Right renal cortex interstitium (tissue), 3 donors: ENCODE results near the gene CRYGN. TPM values are rescaled to one million over a fixed set of nuclear protein-coding genes. Genes with fewer than 3 reads are reported as not detected.

Experiments
- DNase-seq, 3 donors: peaks; one replicate each; pipeline ENCODE4 v3.0.0-alpha.2; 2013; ENCODE audit warnings: low read depth in 3 of 3, low spot score in 2 of 3
- polyA plus RNA-seq, 3 donors: library from polyadenylated mRNA; unstranded; fragments of 120-200 nt; gene quantifications; one replicate each; pipeline ENCODE4 v1.2.1, GENCODE V29; 2013; ENCODE audit not compliant: insufficient read length in 3 of 3

The CRYGN gene
- 1 to 10 TPM; 1.7 to 2.2 (median 2.1) TPM for polyA plus RNA-seq

GRCh38 chr7:151439855-151440798 is at the start of gene CRYGN:
TSS of gene CRYGN (minus strand) at chr7:151440141. CDS start at chr7:151439917, 224 bp downstream.
- DNase-seq = no peak

GRCh38 chr7:151489498-151489897 is 49.6 kb upstream of the CRYGN start:
- DNase-seq = no peak

DNA sequence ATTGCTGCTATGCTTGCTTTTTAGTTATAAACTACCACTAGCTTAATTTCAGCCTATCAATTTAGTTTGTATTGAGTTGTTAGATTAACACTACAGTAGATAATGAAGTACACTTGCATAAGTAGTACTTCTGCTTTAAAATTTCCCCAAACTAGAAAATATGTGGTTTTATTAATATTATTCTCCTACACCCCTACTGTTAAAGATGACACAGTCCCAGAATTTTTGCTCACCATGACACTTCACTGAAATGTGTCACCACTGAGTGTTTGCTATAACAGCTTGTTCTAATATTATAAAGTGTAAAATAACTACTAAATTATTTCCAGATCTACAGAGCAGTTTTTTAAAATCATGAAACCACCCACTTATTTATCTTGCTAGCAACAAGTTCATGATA is 48.2 kb upstream of the CRYGN start:
- no peak for DNase-seq

GRCh38 chr7:151487228-151487627 is 47.3 kb upstream of the CRYGN start:
- no peak for DNase-seq

DNA sequence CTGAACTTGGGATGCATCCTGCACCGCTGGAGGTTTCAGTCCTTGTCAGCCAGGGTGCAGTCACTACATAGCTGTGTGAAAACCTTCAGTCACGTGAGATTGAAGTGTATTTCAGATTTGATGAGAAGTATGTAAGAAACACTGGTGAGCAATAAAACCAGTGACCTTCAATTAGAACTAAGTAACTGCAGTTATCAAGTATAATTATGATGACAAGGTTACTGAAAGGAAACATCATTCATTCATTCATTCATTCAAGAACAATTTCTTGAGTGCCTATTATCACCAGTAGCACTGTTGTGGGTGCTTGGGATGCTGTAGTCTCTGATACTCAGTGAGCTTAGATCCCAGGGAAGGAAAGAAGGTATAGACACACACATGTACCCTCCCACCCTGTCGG is 46.1 kb upstream of the CRYGN start:
- no peak for DNase-seq

- DNase-seq = no peak
Observed at GRCh38 chr7:151484971-151485707, 45.2 kb upstream of the CRYGN start.

DNA sequence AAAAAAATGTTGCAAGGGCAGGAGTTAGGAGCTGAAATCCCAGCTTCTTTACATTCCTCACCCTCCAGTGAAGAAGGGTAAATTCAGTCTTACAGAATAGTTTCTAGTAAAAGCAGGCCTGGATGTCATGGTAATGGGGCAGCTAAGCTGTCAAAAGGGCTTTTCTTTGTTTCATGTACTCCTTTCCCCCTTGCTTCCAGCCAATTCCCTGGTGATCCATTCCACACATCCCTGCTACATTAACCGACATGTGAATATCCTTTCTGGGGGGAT is 43.7 kb upstream of the CRYGN start:
- no peak for DNase-seq

- no peak for DNase-seq
Observed at GRCh38 chr7:151482883-151483710, 43.2 kb upstream of the CRYGN start.

GRCh38 chr7:151481650-151482505 is 41.9 kb upstream of the CRYGN start:
- DNase-seq = no peak

- DNase-seq = no peak
Observed at GRCh38 chr7:151477867-151478266, 37.9 kb upstream of the CRYGN start.

DNA sequence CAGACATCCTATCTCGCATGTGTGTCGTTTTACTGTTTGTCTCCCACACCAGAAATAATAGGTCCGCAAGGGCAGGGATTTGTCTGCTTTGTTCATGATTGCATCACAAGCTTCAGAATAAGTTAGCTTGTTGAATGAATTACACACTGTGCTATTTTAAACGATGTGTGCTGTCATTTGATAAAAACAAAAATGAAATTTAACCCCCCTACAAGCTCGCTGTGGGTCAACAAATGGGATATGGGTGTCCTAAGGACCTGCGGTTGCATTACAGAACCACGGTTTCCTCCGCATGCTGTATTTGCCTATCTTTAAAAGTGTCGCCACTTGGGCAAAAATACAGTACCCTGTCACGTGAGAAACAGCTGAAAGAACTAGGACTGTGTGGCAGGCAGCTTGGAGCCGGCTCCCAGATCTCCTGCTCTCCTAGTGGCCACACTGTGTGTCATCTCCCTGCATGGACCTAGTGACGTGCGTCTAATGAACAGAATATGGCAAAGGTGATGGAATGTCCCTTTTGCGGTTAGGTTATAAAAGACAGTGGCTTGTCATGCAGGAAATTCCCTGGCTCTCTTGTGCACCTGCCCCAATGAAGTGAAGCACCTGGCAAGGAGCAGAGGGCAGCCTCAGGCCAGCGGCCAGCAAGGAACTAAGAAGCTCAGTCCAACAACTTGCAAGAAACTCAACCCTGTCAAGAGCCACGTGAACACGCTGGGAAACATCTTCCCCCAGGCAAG is 32.9 kb upstream of the CRYGN start:
- no peak for DNase-seq

- DNase-seq = no peak
Observed at GRCh38 chr7:151470711-151471110, 30.8 kb upstream of the CRYGN start.

GRCh38 chr7:151469281-151469680 is 29.3 kb upstream of the CRYGN start:
- DNase-seq = no peak

- no peak for DNase-seq
Observed at GRCh38 chr7:151468217-151469018, 28.5 kb upstream of the CRYGN start.

DNA sequence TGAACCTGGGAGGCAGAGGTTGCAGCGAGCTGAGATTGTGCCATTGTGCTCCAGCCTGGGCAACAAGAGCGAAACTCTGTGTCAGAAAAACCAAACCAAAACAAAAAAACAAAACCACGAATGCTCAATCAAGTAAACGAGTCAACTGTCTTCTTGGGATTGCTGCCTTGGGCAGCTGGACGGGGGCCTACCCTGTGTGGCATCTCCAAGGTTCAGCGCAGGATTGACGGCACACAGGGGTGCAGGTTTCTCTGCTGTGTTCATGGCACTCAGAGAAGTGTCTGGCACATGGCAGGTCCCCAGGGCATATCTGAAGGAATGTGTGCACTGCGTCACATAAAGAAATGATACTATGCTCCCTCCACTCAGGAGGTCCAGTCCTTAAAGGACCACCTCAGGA is 25.2 kb upstream of the CRYGN start:
- no peak for DNase-seq

DNA sequence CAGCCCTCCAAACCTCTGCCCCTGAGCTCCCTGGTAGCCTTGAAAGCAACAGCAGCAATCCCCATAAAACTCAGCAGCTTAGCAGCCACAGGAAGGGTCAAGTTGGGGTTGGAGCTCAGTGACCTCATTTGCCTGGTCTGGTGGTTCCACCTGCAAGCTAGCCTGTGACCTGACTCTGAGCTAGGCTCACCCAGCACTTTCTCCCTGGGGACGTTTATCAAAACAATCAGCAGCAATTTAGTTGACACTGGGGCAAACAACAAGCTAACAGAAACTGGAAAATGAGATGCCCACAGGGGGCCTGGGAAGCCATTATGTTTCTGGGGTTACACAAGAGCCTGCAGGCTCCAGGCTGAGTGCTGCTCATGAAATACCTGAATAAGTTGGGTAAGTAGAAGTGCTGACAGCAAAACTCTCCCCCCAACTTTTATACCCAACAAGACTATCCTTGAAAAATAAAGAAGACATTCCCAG is 22.4 kb upstream of the CRYGN start:
- DNase-seq = no peak

GRCh38 chr7:151461942-151462230 is 21.9 kb upstream of the CRYGN start:
- no peak for DNase-seq

- no peak for DNase-seq
Observed at GRCh38 chr7:151461096-151461941, 21.4 kb upstream of the CRYGN start.
